AG04450 (cell line): ENCODE data around the gene GPC5. TPM values are rescaled to one million over a fixed set of nuclear protein-coding genes. Genes with fewer than 3 reads are reported as not detected.

Source experiments
- CTCF ChIA-PET: fragments of 300-600, 350-600 bp; formaldehyde crosslinking; extraction: SDS; loops from one replicate; lab custom pipeline; 2022; ENCODE audit warnings: antibody characterized with exemption, inconsistent platforms; lab: Charles Lee
- POLR2A ChIA-PET: fragments of 350-600 bp; formaldehyde crosslinking; extraction: SDS; loops from one replicate; lab custom pipeline; 2021; ENCODE audit warnings: antibody characterized with exemption, inconsistent platforms; lab: Yijun Ruan, JAX
- DNase-seq: peaks from one replicate; pipeline ENCODE4 v3.0.0-alpha.2; 2011; ENCODE audit warnings: low read depth, low spot score
- H3K27ac ChIP-seq: one replicate; pipeline ENCODE4 v1.5.1; 2012; ENCODE audit warnings: low read depth, low read length, control low read depth
- H3K27me3 ChIP-seq: one replicate; pipeline ENCODE4 v1.6.0; 2012; ENCODE audit warnings: low read length; ENCODE audit not compliant: control insufficient read depth, insufficient read depth
- H3K4me3 ChIP-seq: 2 replicates; pipeline ENCODE4 v1.5.1; 2011; ENCODE audit warnings: mild to moderate bottlenecking, low read depth, low read length, control low read depth
- H3K9me3 ChIP-seq: 2 replicates; pipeline ENCODE4 v1.5.1; 2012; ENCODE audit warnings: low read length; ENCODE audit not compliant: control insufficient read depth, insufficient read depth
- polyA plus RNA-seq: library from polyadenylated mRNA; depleted of rRNA; stranded (reverse); fragments of >200 nt; gene quantifications from 2 replicates; pipeline ENCODE4 v1.2.3, GENCODE V29; 2011
- TF ChIP-seq, protein P1 (sequence below): IDR thresholded peaks from 2 replicates; pipeline ENCODE4 v1.5.1; 2011; ENCODE audit warnings: low read depth, low read length, control low read depth, inconsistent platforms

Gene GPC5
- polyA plus RNA-seq, 1 experiment = 3.6 TPM

DNA sequence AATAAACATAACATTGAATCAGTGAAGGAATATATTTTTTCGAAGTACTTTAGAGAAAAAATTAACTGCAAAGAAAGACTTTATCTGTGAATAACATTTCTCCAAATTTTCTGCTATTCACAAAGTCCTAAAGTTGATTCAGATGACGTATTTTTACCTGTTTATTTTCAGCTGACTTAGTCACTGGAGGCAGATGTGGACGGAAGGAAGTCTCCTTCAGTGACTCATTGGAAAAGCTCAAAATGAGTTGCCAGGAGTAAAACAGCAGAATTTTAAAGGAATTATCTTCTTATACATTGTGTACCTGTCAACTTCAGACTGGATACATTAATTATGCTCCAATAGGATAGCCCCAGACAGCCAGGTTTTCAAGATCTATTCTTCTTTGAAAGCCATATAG is 1148.8 kb downstream of the GPC5 start:
- CTCF ChIA-PET = no interaction called here
- DNase-seq = peak; percentile 34
- H3K9me3 ChIP-seq = no peaks in the 10 kb centered on the region
- POLR2A ChIA-PET = no interaction called here
- H3K27me3 ChIP-seq = no peaks in the 10 kb centered on the region
- no peak overlapping the region for H3K27ac ChIP-seq
- TF ChIP-seq, protein P1, sequence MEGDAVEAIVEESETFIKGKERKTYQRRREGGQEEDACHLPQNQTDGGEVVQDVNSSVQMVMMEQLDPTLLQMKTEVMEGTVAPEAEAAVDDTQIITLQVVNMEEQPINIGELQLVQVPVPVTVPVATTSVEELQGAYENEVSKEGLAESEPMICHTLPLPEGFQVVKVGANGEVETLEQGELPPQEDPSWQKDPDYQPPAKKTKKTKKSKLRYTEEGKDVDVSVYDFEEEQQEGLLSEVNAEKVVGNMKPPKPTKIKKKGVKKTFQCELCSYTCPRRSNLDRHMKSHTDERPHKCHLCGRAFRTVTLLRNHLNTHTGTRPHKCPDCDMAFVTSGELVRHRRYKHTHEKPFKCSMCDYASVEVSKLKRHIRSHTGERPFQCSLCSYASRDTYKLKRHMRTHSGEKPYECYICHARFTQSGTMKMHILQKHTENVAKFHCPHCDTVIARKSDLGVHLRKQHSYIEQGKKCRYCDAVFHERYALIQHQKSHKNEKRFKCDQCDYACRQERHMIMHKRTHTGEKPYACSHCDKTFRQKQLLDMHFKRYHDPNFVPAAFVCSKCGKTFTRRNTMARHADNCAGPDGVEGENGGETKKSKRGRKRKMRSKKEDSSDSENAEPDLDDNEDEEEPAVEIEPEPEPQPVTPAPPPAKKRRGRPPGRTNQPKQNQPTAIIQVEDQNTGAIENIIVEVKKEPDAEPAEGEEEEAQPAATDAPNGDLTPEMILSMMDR = no peak
- H3K4me3 ChIP-seq = no peak overlapping the region

DNA sequence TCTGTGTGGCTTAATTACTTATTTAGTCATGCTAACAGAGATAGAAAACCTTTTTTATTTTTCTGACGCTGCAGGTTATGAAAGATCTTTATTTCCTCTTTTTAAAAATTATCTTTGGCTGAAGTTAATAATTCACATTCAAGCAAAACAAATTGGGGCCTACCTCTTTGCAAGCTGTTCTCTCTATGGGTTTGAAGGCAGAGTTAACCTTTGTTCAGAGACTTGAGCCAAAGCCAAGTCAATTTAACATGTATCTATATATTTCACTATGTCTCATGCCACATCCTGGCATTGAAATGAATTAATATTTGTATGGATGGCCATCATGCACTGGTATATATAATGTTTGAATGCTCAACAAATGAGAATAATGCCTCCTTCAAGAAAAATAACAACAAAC is 1150.9 kb downstream of the GPC5 start:
- TF ChIP-seq, protein P1 = no peak
- Histone ChIP-seq H3K27ac (no peak overlapping the region), H3K9me3 (no peaks in the 10 kb centered on the region), H3K4me3 (no peak overlapping the region), H3K27me3 (no peaks in the 10 kb centered on the region)
- ChIA-PET CTCF (no interaction called here), POLR2A (no interaction called here)
- DNase-seq = no peak

- H3K27ac ChIP-seq = no peak overlapping the region
- H3K4me3 ChIP-seq = no peak overlapping the region
- ChIA-PET POLR2A (no interaction called here), CTCF (no interaction called here)
- no peaks in the 10 kb centered on the region for H3K9me3 ChIP-seq
- DNase-seq = no peak
- H3K27me3 ChIP-seq = no peaks in the 10 kb centered on the region
- TF ChIP-seq, protein P1 = no peak
Observed at GRCh38 chr13:92553470-92554114, 1155.2 kb downstream of the GPC5 start.

- POLR2A ChIA-PET = no interaction called here
Observed at GRCh38 chr13:92560883-92561282, 1162.5 kb downstream of the GPC5 start.

DNA sequence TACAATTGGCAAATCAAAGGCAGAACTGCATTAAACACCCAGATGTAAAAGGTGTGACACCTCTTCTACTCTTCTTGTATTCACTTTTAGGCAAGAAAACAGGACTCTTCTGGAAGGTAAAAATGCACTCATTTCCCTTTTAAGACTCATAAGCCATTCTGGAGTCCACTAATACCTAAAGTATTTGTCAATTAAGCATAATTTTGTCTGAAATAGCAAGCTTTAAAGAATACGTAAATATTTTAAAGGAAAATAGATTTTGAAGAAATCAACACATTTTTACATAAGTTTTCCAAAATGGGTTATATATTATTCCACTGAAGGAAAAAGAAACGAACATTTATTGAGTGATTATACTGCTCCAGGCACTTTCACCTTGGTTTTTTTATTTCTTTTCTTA is 1166.5 kb downstream of the GPC5 start:
- H3K9me3 ChIP-seq = no peaks in the 10 kb centered on the region
- H3K4me3 ChIP-seq = no peak overlapping the region
- no peaks in the 10 kb centered on the region for H3K27me3 ChIP-seq
- TF ChIP-seq, protein P1 = no peak
- ChIA-PET POLR2A (no interaction called here), CTCF (no interaction called here)
- DNase-seq = no peak
- no peak overlapping the region for H3K27ac ChIP-seq

More at GRCh38 chr13:92560883-92561282, 1162.5 kb downstream of the GPC5 start:
- CTCF ChIA-PET = no interaction called here
- Histone ChIP-seq H3K27ac (no peak overlapping the region), H3K27me3 (no peaks in the 10 kb centered on the region), H3K4me3 (no peak overlapping the region), H3K9me3 (no peaks in the 10 kb centered on the region)
- no peak for DNase-seq
- TF ChIP-seq, protein P1 = no peak
